Prostate gland (tissue), 2 donors: ENCODE measurements around the gene GALNT2.

Source experiments
- POLR2A ChIP-seq: fragments of 450-650 bp; IDR thresholded peaks from one replicate; pipeline ENCODE4 v1.6.1; 2016; ENCODE audit warnings: antibody characterized with exemption, mild to moderate bottlenecking
- POLR2AphosphoS5 ChIP-seq: sonication (generic); formaldehyde crosslinking; IDR thresholded peaks from one replicate; pipeline ENCODE4 v1.6.1; 2017; ENCODE audit warnings: antibody characterized with exemption
- TF ChIP-seq, protein P1 (sequence below), 4 experiments: fragments of 200-600 bp in 2 of 4; fragments of 450-650 bp in 2 of 4; sonication (generic) in 2 of 4; IDR thresholded peaks; 1 replicate in 3 of 4; 2 replicates in 1 of 4; pipeline ENCODE4 v1.5.1; 2016 to 2019; ENCODE audit warnings: antibody characterized with exemption in 4 of 4, mild to moderate bottlenecking in 2 of 4, moderate library complexity in 2 of 4

DNA sequence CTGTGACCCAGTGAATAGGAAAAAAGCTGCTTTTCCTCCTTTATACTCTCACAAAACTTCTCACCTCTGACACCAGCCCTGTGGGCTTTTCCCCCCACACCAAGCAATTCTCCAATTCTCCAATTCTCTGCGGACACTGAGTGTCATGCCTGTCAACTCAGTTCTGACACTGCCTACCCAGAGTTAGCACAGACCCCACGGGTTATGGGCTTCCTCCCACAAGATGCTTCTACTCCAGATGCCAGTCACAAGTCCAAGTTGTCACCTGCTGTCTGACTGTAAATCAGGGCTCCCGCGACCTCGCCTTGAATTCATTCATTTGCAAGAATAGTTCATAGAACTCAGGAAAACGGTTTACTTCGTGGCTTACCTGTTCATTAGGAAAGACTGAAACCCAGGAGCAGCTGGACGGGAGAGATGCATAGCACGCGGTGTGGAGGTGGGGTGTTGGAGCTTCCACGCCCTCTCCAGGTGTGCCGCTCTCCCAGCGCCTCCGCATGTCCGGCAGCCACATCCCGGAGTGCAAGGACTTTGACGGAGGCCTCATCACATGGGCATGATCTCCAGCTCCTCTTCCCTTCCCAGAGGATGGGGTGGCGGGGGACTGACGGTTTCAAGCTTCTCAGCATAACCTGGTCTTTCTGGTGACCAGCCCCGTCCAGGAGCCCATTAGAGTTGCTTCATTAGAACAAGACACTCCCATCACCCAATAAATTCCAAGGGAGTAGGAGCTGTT lies 204.4 kb downstream of the GALNT2 start:
- TF ChIP-seq, protein P1, sequence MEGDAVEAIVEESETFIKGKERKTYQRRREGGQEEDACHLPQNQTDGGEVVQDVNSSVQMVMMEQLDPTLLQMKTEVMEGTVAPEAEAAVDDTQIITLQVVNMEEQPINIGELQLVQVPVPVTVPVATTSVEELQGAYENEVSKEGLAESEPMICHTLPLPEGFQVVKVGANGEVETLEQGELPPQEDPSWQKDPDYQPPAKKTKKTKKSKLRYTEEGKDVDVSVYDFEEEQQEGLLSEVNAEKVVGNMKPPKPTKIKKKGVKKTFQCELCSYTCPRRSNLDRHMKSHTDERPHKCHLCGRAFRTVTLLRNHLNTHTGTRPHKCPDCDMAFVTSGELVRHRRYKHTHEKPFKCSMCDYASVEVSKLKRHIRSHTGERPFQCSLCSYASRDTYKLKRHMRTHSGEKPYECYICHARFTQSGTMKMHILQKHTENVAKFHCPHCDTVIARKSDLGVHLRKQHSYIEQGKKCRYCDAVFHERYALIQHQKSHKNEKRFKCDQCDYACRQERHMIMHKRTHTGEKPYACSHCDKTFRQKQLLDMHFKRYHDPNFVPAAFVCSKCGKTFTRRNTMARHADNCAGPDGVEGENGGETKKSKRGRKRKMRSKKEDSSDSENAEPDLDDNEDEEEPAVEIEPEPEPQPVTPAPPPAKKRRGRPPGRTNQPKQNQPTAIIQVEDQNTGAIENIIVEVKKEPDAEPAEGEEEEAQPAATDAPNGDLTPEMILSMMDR (IDR thresholded peaks at IDR 0.05) = no peak
- TF ChIP-seq POLR2A (no peak), POLR2AphosphoS5 (no peak)
